RWPE1 (cell line): ENCODE results near the gene CALM1.

Experiments used
- CTCF ChIA-PET: fragments of 350-600 bp; sonication (Branson Sonifier 250); formaldehyde crosslinking; extraction: SDS; loops from one replicate; lab custom pipeline; 2021; lab: Yijun Ruan, JAX
- POLR2A ChIA-PET: fragments of 400-600 bp; formaldehyde crosslinking; extraction: SDS; loops from one replicate; lab custom pipeline; 2020; ENCODE audit warnings: antibody characterized with exemption; ENCODE audit not compliant: low non-redundant PET; lab: Yijun Ruan, JAX
- DNase-seq: peaks from one replicate; pipeline ENCODE4 v3.0.0; 2012; ENCODE audit warnings: low spot score
- H3K27ac ChIP-seq: fragments of 450-650 bp; 2 replicates; pipeline ENCODE4 v1.5.1; 2017
- TF ChIP-seq, protein P1 (sequence below): fragments of 450-650 bp; conservative IDR thresholded peaks from 2 replicates; pipeline ENCODE4 v1.5.1; 2017; ENCODE audit warnings: low read depth, mild to moderate bottlenecking

The CALM1 gene

DNA sequence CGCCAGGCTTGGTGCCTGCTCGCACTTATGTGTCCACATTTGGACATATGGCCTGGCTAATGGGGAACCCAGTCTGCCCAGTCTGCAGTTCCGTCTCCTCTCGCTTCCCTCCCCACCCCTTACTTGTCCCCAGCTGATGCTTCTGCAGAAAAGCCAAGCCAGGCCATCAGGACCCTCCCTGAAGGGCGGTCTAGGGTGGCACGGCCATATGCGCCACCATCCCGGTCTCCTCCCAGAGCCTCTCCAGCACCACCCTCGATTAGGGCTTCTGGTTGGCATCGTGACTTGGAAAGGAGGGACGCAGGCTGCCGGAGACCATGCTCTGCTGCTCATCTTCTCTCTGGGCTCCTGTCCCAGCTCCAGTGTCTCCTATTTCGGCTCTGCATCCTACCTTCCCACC, 54.6 kb downstream of the CALM1 start:
- no peak overlapping the region for H3K27ac ChIP-seq
- ChIA-PET POLR2A (no interaction called here), CTCF (no interaction called here)
- TF ChIP-seq, protein P1, sequence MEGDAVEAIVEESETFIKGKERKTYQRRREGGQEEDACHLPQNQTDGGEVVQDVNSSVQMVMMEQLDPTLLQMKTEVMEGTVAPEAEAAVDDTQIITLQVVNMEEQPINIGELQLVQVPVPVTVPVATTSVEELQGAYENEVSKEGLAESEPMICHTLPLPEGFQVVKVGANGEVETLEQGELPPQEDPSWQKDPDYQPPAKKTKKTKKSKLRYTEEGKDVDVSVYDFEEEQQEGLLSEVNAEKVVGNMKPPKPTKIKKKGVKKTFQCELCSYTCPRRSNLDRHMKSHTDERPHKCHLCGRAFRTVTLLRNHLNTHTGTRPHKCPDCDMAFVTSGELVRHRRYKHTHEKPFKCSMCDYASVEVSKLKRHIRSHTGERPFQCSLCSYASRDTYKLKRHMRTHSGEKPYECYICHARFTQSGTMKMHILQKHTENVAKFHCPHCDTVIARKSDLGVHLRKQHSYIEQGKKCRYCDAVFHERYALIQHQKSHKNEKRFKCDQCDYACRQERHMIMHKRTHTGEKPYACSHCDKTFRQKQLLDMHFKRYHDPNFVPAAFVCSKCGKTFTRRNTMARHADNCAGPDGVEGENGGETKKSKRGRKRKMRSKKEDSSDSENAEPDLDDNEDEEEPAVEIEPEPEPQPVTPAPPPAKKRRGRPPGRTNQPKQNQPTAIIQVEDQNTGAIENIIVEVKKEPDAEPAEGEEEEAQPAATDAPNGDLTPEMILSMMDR = no peak
- DNase-seq = no peak

DNA sequence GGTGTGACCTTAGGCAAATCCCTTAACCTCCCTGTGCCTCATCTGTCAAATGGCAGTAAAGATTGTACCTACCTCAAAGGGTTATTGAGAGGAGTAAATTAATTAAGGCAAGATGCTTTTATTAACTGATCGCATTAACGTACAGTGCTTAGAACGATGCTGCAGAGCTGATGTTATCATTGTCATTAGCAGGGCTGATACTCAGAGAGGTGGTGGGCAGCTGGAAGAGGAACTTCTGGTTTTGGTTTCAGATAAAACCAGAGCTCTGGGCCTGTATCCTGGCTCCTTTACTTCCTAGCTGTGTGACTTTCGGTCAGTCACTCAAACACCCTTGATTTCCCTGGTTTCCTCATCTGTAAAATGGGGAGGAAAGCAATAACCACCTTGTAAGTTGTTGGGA, 55.1 kb downstream of the CALM1 start:
- ChIA-PET CTCF (no interaction called here), POLR2A (no interaction called here)
- no peak overlapping the region for H3K27ac ChIP-seq
- TF ChIP-seq, protein P1 = no peak
- DNase-seq = no peak

DNA sequence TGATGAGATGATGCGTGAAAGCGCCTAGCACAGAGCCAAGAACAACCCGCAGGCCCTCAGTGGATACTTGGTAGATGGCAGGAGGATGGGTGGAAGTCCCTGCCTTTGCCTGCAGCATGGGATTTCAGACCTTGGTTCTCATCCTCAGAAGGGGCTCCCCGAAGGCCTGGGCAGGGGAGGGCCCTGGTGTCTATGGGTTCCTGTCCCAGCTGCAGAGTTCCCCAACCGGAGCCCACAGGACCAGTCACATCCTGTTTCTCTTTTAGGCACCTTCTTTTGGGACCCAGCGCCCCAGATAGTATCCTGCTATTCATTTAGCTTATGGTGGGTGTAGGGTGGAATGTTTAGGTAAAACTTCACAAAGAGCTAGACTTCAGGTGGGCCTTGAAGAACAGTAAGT, 55.5 kb downstream of the CALM1 start:
- DNase-seq = no peak
- no peak overlapping the region for H3K27ac ChIP-seq
- POLR2A ChIA-PET = no interaction called here
- CTCF ChIA-PET = no interaction called here
- TF ChIP-seq, protein P1 = no peak

DNA sequence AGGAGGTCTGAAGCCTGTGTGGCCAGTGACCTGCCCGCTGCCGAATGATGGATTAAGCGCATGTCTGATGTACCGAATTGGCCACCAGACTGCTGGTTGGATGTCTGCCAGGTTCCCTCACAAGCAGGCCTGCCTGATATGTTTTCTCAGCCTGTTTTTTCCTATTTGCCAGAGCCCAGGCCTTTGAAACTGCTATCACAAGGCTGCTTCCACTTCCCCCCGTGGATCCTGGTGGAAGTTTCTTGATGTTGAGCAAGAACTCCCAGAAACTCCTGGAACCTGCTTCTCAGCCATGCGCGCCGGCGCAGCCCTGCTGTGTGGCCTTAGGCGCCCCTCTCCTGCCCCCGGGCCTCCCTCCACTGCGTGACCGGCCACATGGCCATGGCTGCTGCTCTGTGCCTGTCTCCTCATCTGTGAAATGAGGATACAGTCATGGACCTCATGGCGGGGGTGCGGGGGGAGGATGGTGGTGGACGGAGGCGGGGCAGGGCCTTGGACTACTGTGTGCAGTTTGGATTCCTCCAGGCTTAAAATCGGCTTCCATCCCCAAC, 56.6 kb downstream of the CALM1 start:
- DNase-seq = no peak
- ChIA-PET POLR2A (no interaction called here), CTCF (no interaction called here)
- H3K27ac ChIP-seq = no peak overlapping the region
- TF ChIP-seq, protein P1 = no peak

DNA sequence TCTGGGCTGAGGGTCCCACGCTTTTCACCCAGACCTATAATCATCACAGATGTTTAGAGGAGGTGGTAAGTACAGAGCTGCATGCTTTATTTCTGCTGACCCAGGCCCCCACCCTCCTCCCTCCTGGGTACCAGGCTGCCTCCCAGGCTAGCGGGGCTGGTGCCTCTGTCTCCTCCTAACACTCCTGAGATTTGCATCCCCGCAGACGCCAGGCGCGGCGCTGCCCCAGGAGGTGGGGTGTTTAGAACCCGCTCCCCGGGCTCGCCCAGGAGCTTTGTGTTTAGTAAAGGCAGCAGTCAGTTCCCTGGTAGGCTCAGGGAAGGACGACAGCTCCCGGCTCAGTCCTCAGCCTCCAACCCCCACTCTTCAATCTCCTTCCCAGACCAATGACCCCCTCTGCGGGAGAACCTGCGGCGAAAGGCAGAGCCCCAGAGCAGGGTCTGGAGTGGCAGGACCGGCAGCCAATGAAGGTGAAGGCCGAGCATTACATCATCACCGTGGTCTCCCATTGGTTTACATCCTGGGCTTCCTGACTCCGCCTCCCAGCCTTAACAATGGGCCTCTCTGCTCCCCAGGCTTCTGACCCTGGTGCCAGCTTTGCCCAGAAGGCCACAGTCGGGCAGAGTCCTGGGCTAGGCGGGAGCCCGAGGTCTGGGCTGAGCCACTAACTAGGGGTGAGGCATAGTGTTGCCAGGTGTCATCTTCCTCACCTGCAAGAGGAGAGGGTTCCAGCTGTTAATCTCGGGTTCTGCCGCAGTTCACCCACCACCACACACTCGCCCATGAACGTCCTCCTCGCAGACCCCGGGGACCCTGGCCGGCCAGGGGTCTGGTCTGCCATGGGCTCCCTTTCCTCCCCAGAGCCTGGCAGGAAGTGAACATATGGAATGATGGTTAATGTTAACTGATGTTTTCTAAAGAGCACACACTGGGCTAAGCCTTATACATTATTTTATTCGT, 57.5 kb downstream of the CALM1 start:
- ChIA-PET POLR2A (interaction anchor here (0.6 kb wide), 1 partner anchor 12 kb away, joined by 3 read pairs; no protein-coding TSS in a partner anchor), CTCF (no interaction called here)
- TF ChIP-seq, protein P1 = no peak
- no peak overlapping the region for H3K27ac ChIP-seq
- peak; percentile 67 for DNase-seq

DNA sequence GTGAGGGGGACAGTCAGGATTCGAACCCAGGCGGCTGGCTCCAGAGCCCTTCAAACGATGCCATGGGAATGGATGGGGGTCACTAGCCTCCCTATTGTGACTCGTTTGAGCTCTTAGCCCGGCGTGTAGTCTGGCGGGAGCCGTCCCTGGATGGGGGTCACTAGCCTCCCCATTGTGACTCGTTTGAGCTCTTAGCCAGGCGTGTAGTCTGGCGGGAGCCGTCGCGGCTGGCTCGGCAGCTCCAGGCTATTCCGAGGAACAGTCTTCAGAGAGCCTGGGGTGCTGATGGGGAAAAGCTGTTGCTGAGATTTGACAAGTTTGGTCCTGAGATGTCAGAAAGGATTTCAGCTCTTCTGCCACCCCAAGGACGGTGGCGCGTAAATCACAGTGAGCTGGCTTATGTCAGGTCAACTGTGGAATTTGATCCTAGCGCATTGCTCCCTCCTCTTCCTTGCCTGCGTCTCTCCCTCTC, 58.3 kb downstream of the CALM1 start:
- H3K27ac ChIP-seq = no peak overlapping the region
- POLR2A ChIA-PET = no interaction called here
- CTCF ChIA-PET = no interaction called here
- TF ChIP-seq, protein P1 = no peak
- no peak for DNase-seq
